Mesenteric fat pad (tissue), 1 donor: ENCODE measurements around the gene PDSS1. TPM values are rescaled to one million over a fixed set of nuclear protein-coding genes. Genes with fewer than 3 reads are reported as not detected.
"Not testable (repeated sequence)": the region's sequence is repeated elsewhere in the genome, so short reads cannot be mapped to it uniquely, and the experiment has no call there.

ENCODE experiments used
- DNase-seq: peaks from one replicate; pipeline ENCODE4 v3.0.0-alpha.2; 2020; ENCODE audit warnings: low spot score
- total RNA-seq: library from RNA; stranded (reverse); fragmentation: NEBNext Ultra II Directional; extraction: Animal tissue kit (Norgen Biotek cat#: 25700); gene quantifications from one replicate; pipeline ENCODE4 v1.2.1, GENCODE V29; 2021
- donor health status: DM: yes; HTN: yes; CAD: no.

Gene PDSS1
- total RNA-seq, 1 donor from 2014 or later: 7.5 TPM

GRCh38 chr10:26738301-26738911, 40.9 kb downstream of the PDSS1 start:
- no peak for DNase-seq

DNA sequence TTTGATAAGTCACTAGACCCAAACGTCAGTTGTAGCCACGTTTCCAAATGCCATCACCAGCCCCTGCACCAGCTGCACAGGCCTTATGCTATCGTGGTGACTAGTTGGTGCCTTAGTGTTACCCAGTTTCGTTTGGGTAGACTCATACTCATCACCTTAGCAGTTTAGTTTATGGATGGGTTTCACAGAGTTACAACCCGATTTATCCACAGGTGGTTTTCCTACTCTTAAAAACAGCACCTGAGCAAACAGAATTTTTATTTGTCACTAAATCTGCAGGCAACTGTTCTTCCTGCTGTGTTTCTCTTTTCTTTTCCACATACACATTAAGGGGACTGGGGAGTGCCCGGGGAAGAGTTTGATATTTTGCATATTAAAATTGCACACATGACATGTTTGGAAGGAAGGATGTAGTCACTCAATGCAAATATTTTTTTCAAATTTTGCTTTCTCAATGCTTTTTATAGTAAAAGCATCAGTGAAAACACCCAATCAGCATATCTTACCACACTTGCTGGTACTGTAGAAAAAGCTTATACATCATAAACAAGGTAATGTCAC, 41.6 kb downstream of the PDSS1 start:
- DNase-seq: no peak

DNA sequence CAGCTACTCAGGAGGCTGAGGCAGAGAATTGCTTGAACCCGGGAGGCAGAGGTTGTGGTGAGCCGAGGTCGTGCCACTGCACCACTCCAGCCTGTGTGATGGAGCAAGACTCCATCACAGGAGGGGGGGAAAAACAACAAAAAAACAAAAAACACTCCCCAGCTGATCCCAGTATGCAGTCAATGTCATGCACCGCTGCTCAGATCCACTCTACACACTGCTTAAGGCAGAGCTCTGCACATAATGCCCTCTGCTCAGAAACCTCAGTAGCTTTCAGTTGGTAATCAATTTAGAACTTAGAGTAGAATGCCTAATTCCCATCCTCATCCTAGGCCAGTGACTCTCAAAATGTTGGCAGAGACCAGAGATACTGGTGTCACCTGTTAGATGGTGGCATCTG, 43.9 kb downstream of the PDSS1 start:
- no peak for DNase-seq

DNA sequence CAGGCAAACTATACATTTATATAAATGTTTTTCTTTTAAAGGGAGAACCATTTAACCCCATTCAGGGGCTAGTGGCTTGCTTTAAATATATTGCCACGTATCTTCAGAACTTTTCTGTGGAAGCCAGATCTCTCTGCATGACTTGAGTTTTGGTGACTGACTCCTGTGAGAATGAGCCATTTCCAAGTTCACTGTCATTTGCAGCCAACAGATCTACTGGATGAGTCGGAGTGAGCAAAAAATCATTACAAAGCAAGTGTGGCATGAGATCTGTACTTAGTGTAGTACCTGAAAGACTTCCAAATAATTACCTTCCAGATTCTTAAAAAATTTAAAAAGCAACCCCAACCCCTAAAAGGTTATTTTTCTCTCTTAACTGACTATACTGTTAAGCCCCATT, 45.6 kb downstream of the PDSS1 start:
- no peak for DNase-seq

DNA sequence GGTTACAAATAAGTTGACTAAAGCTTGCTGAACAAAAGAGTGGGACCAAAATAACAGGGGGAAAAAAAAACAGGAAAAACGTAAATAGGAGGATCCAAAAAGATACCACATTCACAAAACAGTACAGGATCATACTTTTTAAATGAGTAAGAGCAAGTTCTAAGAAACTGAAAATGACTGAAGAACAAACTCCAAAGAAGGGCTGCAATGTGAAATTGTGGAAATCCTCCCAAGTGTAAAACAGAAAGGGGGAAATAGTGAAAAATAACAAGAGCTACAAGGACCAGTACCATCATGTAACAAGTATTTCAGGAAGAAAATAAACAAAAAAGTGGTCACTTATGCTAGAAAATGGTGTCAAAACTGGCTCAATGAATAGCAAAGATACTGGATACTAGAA, 46.3 kb downstream of the PDSS1 start:
- DNase-seq: no peak

- no peak for DNase-seq
Observed at GRCh38 chr10:26746061-26746460, 48.6 kb downstream of the PDSS1 start.

GRCh38 chr10:26755443-26755903, 58.0 kb downstream of the PDSS1 start:
- no peak for DNase-seq

DNA sequence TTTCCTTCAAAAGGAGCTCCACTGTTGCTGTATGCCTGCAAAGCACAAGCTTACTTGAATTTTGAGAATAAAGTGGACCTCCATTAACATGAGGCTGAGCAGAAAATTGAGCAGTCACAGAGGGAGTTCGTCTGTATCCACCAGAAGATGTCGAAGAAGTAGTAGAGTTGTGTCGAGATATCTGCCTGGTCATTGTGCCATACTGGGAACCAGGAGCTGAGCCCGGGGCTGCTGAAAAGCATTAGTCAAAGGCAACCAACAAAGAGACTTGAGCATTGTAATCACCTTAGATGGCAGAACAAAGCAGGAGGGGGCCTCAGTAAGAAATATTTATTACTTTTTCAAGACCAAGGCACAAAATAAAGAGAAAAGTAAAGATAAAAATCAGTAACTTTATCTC, 61.5 kb downstream of the PDSS1 start:
- no peak for DNase-seq

DNA sequence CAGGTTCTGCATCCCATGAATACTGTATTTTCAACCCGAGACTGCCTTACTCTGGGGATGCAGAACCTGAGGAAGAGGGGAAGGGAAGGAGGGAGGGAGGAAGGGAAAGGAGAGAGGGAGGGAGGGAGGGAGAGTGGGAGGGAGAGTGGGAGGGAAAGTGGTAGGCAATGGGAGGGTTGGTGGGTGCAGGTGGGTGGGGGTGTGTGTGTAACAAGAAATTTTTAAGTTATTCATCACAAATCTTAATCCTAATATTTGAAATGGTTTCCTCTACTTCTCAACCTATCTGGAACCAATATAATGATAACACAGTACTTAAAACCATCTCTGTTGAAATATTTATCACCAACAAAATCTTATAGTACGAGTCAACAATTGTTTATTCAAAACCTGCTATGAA, 68.0 kb downstream of the PDSS1 start:
- no peak for DNase-seq

DNA sequence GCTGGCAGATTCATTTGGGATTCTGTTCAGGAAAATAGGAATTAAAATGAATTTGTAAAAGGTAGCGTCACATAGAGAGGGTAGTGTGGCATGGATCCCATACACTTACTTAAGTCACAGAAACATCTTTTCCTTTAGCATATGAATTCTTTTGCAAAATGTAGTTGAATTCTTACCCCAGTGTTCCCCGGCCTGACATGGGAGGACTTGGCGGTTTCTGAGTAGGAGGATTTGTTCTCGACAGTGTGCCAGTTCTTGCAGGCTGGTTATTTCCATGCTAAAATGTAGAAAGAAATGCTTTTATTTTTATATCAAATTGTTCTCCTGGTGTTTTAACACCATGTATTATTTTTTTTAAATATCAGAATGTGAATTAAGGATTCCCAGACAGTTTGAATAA, 72.6 kb downstream of the PDSS1 start:
- DNase-seq: no peak

GRCh38 chr10:26773633-26774032, 76.1 kb downstream of the PDSS1 start:
- no peak for DNase-seq

- no peak for DNase-seq
Observed at GRCh38 chr10:26776258-26776657, 78.8 kb downstream of the PDSS1 start.

DNA sequence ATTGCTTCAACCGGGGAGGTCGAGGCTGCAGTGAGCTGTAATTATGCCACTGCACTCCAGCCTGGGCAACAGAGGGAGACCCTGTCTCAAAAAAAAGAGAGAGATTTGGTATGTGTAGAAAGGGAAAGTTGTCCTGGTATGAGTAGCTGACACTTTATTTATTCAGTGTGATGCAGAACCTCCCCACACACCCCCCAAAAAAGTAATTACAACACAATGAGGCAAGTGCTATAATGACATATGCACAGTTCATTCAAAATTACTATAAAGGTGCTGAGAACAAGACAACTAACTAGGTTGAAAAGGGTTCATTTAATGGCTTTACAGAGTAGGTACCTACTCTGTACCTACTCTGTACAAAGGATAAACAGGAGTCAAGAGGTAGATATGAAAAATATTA, 80.2 kb downstream of the PDSS1 start:
- no peak for DNase-seq

- no peak for DNase-seq
Observed at GRCh38 chr10:26779176-26779860, 81.8 kb downstream of the PDSS1 start.

DNA sequence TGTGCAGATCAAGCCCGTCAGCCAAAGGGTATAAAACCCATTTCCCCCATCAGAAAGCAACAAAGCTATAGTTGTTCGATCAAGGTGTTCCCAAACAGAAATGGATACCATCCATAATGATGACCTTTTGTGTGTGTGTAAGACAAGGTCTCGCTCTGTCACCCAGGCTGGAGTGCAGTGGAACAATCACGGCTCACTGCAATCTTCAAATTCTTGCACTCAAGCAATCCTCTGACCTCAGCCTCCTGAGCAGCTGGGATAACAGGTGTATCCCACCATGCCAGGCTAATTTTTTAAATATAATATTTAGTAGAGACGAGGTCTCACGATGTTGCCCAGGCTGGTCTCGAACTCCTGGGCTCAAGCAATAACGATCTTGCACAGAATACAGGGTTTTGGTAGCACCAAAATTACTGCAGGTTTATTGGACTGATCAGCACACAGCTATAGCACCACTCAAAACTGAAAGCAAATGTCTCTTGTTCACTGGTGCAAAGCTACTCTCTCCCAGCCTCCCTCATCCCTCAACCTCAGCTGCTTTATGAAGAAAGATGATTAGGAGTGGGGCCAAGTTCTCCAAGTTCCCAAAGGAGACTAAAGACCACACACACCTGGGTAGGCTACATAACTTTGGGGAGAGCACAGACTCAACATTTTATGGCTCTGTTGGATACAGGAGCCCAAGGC, 82.7 kb downstream of the PDSS1 start:
- no peak for DNase-seq

DNA sequence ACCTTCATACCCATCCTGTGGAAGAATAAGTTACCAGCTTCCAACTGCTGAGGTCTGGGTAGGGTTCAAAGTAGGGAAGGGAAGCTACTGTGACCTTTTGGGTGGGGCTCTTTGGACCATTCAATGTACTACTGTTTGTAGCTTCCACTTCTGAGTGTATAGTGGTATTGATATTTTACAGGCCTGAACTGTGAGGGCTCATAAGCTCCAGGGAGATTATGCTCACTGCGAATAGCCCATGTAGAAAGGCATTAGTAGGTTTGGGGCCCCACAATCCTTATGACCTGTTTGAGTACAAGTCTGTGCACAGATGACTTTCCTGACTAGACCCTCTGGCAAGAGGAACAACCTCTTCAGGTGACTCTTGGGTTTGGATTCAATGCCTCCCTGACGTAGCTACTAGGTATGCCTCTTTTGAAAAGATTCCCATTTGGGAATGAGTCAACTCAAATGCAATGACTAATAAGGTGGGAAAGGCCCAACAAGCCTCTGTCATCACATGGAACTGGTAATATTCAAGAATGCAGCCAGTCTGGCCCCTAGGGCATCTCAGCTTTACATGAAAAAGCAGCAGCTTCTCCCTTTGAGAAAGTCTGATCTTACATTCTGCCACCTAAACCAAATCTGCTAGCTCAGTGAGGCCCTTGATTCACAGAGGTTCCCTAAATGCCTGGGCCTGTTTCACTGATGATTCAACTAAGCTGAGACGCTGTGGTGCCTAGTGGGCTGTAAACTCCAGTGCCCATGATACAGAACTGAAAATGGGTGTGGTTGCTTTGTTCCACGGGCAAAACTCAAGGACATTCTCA, 83.5 kb downstream of the PDSS1 start:
- DNase-seq: no peak

DNA sequence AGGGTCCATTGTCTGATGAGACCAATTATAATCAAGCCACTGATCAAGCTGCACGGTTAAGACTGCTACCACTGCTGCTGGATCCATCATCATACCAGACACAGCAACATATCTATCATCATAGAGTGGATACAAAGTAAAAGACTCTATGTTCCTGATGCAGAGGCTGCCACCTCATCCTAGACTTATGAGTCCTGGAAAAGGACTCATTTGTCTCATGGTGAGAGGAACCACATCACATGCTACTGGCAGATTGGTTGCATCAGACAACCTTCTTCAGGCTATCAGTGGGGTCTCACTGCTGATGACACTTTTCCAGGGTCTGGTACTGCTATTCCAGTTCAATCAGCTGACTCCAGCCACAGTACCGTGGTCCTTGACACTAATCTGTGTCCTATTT, 84.3 kb downstream of the PDSS1 start:
- no peak for DNase-seq

GRCh38 chr10:26787362-26787761, 89.9 kb downstream of the PDSS1 start:
- DNase-seq: no peak

DNA sequence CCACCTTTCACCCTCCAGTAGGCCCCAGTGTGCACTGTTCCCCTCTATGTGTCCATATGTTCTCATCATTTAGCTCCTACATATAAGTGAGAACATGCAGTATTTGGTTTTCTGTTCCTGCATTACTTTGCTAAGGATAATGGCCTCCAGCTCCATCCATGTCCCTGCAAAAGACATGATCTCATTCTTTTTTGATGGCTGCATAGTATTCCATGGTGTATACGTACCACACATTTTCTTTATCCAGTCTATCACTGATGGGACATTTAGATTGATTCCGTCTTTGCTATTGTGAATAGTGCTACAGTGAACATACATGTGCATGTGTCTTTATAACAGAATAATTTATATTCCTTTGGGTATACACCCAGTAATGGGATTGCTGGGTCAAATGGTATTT, 92.3 kb downstream of the PDSS1 start:
- not testable (repeated sequence) for DNase-seq

GRCh38 chr10:26790221-26790995, 92.9 kb downstream of the PDSS1 start:
- no peak for DNase-seq
